Ovary (tissue), 9 donors: ENCODE data around the gene SERP1. TPM values are rescaled to one million over a fixed set of nuclear protein-coding genes. Genes with fewer than 3 reads are reported as not detected.

Experiments
- DNase-seq, 5 donors: peaks; one replicate each; pipeline ENCODE4 v3.0.0-alpha.2; 2019 to 2020
- H3K27ac ChIP-seq, 2 donors: fragments of 200-600 bp; one replicate each; pipeline versions ENCODE4 v1.5.1 to v1.8.0; 2019 to 2022
- H3K27me3 ChIP-seq: fragments of 200-600 bp; one replicate; pipeline ENCODE4 v1.8.0; 2022
- H3K36me3 ChIP-seq: fragments of 200-600 bp; sonication (generic); one replicate; pipeline ENCODE4 v1.5.1; 2019
- H3K4me1 ChIP-seq: one replicate; pipeline ENCODE4 v1.8.1; 2013; ENCODE audit warnings: mild to moderate bottlenecking, moderate library complexity; ENCODE audit not compliant: insufficient read depth
- H3K4me3 ChIP-seq: fragments of 200-600 bp; sonication (generic); one replicate; pipeline ENCODE4 v1.5.1; 2017
- H3K9me3 ChIP-seq, 2 donors: fragments of 200-600 bp in 1 of 2; sonication (generic) in 1 of 2; one replicate each; pipeline versions ENCODE4 v1.5.1 to v1.8.1; 2013 to 2019; ENCODE audit warnings: mild to moderate bottlenecking in 1 of 2, moderate library complexity in 1 of 2
- EP300 ChIP-seq: sonication (generic); formaldehyde crosslinking; IDR thresholded peaks from one replicate; pipeline ENCODE4 v1.6.1; 2017; ENCODE audit warnings: antibody characterized with exemption
- POLR2A ChIP-seq: fragments of 450-650 bp; IDR thresholded peaks from one replicate; pipeline ENCODE4 v1.6.1; 2017; ENCODE audit warnings: antibody characterized with exemption, mild to moderate bottlenecking, moderate library complexity
- WGBS, 3 donors: extraction: QIAGEN DNeasy Blood & Tissue Kit in 1 of 3; methylation state at CpG; one replicate each; pipeline versions ENCODE4 v1.1.5 to v1.1.7; 2013 to 2017; 5-methylcytosine and 5-hydroxymethylcytosine counted together
- intact Hi-C, 4 donors: fragments of 100-400 bp; cut with DNase I; formaldehyde crosslinking; loops; one replicate each; pipeline versions ENCODE4 v1.11.0 to v1.15.1; 2022 to 2023
- polyA plus RNA-seq, 2 donors: library from polyadenylated mRNA; stranded (reverse); fragments of 200-250 nt in 1 of 2; fragments of 350-450 nt in 1 of 2; fragmentation: Illumina TruSeq in 1 of 2; extraction: RNeasy Lipid Tissue Mini Kit (QIAGEN cat#74804) in 1 of 2; gene quantifications; one replicate each; pipeline ENCODE4 v1.2.3, GENCODE V29; 2013 to 2014
- total RNA-seq, 7 donors: library from RNA; depleted of rRNA in 2 of 7; stranded (reverse); fragments of >200 nt in 2 of 7; fragmentation: NEBNext Ultra II Directional in 3 of 7; extraction: Animal tissue kit (Norgen Biotek cat#: 25700) in 3 of 7; gene quantifications; one replicate each; pipeline versions ENCODE4 v1.1.0 to v1.2.4, GENCODE V29; 2016 to 2023
- TF ChIP-seq, protein P1 (sequence below), 3 donors: fragments of 450-650 bp in 2 of 3; fragments of 200-600 bp in 1 of 3; IDR thresholded peaks; one replicate each; pipeline versions ENCODE4 v1.5.1 to v1.8.0; 2016 to 2022; ENCODE audit warnings: antibody characterized with exemption in 3 of 3, mild to moderate bottlenecking in 1 of 3
- donor health status: DM: no; HTN: no; CAD: no; lungs with moderate emphysema.
- donor health status: DM: no; HTN: no; CAD: no.
- donor health status: Bipolar disorder and iron deficiency.
- donor health status: DM: yes; HTN: yes; CAD: no.
- donor health status: DM: no; HTN: no; CAD: no.
- donor health status: DM: yes; HTN: yes; CAD: no.

SERP1 gene
- total and polyA plus RNA-seq, 9 donors, result 74.9 to 638 (median 113) TPM

DNA sequence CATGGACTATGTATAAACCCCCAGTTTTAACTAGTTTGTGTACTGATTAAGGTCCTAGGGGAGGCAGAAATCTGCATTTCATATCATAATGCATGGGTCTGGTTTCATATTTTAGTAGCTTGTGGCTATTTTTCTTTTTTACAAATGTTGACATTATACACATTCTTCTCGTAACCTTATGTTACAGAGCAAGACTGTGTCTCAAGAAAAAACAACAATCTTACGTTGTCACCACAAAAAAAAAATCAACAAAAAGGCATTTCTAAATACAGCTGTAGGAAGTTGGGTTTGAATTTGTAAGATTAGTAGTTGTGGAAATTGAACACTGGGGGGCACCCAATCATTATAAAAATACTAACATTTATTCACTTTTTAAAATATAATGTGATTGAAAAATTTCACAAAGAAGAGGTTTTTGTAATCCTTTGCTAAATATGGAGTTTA lies 17.9 kb downstream of the SERP1 start:
- Histone ChIP-seq H3K4me3 (no peak overlapping the region), H3K4me1 (peaks cover 1% of the 10 kb centered on the region), H3K9me3 (no peaks in the 10 kb centered on the region), H3K27ac (no peak overlapping the region), H3K27me3 (no peaks in the 10 kb centered on the region), H3K36me3 (no peaks in the 10 kb centered on the region)
- intact Hi-C loops, result no loop called here
- 1 to 2% (median 1%) methylated on average over 2 of the region's 2 CpGs for WGBS, 3 donors
- TF ChIP-seq EP300, result no peak
- TF ChIP-seq, protein P1, sequence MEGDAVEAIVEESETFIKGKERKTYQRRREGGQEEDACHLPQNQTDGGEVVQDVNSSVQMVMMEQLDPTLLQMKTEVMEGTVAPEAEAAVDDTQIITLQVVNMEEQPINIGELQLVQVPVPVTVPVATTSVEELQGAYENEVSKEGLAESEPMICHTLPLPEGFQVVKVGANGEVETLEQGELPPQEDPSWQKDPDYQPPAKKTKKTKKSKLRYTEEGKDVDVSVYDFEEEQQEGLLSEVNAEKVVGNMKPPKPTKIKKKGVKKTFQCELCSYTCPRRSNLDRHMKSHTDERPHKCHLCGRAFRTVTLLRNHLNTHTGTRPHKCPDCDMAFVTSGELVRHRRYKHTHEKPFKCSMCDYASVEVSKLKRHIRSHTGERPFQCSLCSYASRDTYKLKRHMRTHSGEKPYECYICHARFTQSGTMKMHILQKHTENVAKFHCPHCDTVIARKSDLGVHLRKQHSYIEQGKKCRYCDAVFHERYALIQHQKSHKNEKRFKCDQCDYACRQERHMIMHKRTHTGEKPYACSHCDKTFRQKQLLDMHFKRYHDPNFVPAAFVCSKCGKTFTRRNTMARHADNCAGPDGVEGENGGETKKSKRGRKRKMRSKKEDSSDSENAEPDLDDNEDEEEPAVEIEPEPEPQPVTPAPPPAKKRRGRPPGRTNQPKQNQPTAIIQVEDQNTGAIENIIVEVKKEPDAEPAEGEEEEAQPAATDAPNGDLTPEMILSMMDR (IDR thresholded peaks at IDR 0.05), result peak in 1 of 3 donors; percentile 21
- DNase-seq, result no peak

DNA sequence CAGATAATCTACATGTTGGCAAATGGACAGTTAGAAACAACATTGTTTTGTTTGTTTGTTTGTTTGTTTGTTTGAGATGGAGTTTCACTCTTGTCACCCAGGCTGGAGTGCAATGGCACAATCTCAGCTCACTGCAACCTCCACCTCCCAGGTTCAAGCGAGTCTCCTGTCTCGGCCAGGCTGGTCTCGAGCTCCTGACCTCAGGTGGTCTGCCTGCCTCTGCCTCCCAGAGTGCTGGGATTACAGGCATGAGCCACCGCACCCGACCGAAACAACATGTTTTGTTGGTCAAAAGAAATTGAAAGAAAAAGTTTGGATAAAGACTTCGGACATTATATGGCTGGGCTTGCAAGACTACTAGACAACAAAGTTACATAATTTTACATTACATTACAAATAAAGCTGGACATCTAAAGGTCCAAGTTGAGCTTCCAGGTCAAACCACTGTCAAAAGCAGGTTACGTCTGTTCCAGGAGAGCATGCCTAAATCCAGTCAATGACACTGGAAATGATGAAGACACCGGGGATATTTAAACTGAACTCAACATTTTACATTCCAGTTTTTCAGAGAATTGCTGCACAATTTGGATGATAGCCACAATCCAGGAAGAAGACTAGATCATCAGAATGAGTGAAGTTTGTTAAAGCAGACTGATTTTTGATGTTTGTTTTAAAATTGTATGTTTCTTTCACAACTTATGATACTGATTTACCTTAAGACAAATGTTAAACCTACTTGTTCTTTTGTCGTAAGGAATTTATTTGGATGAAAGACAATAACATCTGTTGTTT lies 18.6 kb downstream of the SERP1 start:
- H3K27me3 ChIP-seq, result no peaks in the 10 kb centered on the region
- TF ChIP-seq, protein P1 (IDR thresholded peaks at IDR 0.05), result no peak
- TF ChIP-seq EP300, result no peak
- TF ChIP-seq POLR2A, result no peak
- H3K36me3 ChIP-seq, result no peaks in the 10 kb centered on the region
- no peak for DNase-seq
- intact Hi-C loops, result no loop called here
- no peak overlapping the region for H3K27ac ChIP-seq
- no peaks in the 10 kb centered on the region for H3K9me3 ChIP-seq
- WGBS, 3 donors, result 42 to 57% (median 44%) methylated on average over 10 of the region's 10 CpGs
- H3K4me1 ChIP-seq, result peaks cover 1% of the 10 kb centered on the region
- H3K4me3 ChIP-seq, result no peak overlapping the region

DNA sequence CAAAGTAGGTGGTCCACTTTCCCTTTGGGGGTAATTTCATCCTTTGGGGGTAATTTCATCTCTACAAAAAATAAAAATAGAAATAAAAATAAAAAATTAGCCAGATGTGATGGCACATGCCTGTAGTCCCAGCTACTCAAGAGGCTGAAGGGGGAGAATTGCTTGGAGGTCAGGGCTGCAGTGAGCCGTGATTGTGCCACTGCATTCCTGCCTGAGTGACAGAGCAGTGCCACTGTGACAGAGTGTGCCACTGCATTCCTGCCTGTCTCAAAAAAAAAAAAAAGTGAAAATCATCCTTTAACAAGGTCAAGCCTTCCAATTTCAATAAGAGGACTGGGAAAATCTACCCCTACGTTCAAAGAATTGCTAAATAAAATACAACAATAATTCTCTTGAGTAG lies 22.8 kb downstream of the SERP1 start:
- Histone ChIP-seq H3K36me3 (no peaks in the 10 kb centered on the region), H3K9me3 (no peaks in the 10 kb centered on the region), H3K4me3 (no peak overlapping the region), H3K27ac (no peak overlapping the region), H3K27me3 (no peaks in the 10 kb centered on the region), H3K4me1 (peaks cover 1% of the 10 kb centered on the region)
- TF ChIP-seq, protein P1 (IDR thresholded peaks at IDR 0.05), result no peak
- no peak for TF ChIP-seq POLR2A
- no peak for TF ChIP-seq EP300
- 76 to 87% (median 79%) methylated on average over 2 of the region's 2 CpGs for WGBS, 3 donors
- intact Hi-C loops, result no loop called here
- DNase-seq, result no peak

DNA sequence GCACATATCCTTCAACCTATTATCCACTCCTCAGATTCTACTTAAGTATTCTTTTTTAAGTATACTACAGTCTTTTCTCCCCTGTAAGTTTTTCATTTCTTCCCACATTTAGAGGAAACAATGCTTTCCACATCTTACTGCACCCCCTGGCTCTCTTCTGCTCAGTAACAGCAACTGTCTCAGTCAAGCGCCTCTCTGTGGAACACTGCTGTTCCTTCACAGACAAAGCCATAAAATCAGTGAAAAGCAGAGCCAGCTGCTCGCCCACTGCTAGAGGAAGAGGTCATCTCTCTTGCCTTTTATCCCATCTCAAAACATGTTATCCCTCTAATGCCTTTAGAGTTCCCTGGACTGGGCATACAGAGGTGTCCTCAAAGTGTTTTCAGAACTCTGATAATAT lies 24.8 kb downstream of the SERP1 start:
- DNase-seq, result no peak
- 45 to 55% (median 49%) methylated on average over 2 of the region's 2 CpGs for WGBS, 3 donors
- Histone ChIP-seq H3K4me3 (no peak overlapping the region), H3K36me3 (no peaks in the 10 kb centered on the region), H3K27me3 (no peaks in the 10 kb centered on the region), H3K9me3 (no peaks in the 10 kb centered on the region), H3K4me1 (no peaks in the 10 kb centered on the region), H3K27ac (no peak overlapping the region)
- intact Hi-C loops, result no loop called here
- TF ChIP-seq EP300 (no peak), POLR2A (no peak)

DNA sequence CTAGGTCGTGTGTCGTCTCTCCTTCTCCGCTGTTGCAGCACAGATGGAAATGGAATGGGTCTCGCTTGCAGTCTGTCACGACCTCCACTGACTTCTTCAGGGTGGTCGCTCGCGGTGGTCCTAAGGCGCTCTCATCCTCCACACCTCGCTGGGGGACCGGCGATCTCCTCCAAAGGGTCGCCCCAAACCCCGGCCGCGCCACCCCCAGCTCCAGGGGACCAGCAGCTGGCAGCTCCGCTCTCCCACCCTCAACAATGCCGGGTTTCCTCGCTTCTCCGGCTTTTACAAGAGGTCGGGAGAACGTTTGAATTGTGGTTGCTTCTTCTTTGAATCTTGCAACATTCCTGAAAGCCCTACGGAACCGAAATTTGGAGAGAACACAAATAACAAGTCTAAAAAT lies 25.9 kb downstream of the SERP1 start:
- intact Hi-C loops, result no loop called here
- Histone ChIP-seq H3K27me3 (no peaks in the 10 kb centered on the region), H3K4me3 (no peak overlapping the region), H3K4me1 (no peaks in the 10 kb centered on the region), H3K9me3 (no peaks in the 10 kb centered on the region), H3K27ac (no peak overlapping the region), H3K36me3 (no peaks in the 10 kb centered on the region)
- WGBS, 3 donors, result 63 to 83% (median 79%) methylated on average over 24 of the region's 24 CpGs
- no peak for DNase-seq
- TF ChIP-seq EP300 (no peak), POLR2A (no peak)
- TF ChIP-seq, protein P1 (IDR thresholded peaks at IDR 0.05), result no peak
